GM19193 (cell line): ENCODE measurements around the gene TMEM87B.

Experiments used
- POLR2A ChIP-seq: IDR thresholded peaks from 4 replicates; pipeline ENCODE4 v1.6.1; 2011; ENCODE audit not compliant: insufficient read depth, insufficient read length; ENCODE audit errors: extremely low read depth

TMEM87B gene

GRCh38 chr2:112024896-112025491, 30.1 kb upstream of the TMEM87B start:
- no peak for TF ChIP-seq POLR2A

DNA sequence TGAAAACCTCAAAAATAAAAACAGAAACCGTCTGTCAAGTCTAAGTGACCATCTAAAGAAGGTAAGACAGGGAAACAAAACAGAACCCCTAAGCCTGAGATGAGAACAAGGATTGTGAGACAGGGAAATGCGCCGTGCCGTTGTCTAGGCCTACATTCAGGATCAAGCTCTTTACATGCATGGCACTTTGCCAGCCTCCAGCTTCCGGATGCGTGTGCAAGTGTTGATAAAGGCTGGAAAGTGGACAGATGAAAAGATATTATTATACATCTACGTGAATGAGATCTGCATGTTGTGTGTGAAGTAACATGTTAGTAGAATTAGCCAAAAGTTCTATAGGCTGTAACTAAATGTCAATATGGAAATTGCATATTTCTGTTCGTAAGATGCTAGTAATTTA, 28.6 kb upstream of the TMEM87B start:
- no peak for TF ChIP-seq POLR2A

GRCh38 chr2:112027767-112028166, 27.3 kb upstream of the TMEM87B start:
- no peak for TF ChIP-seq POLR2A

DNA sequence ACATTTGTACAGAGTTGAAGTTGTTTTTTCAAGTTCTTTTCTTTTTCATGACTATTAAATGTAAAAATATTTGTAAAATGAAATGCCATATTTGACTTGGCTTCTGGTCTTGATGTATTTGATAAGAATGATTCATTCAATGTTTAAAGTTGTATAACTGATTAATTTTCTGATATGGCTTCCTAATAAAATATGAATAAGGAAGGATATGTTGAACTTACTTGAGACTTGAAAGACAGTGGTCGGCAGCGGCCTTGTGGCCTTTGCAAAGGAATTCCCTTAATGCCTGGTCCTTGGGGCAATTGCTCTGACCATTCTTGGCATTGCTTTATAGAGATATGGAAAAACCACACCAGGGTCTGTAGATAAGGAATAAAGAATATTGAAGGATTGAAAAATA, 25.9 kb upstream of the TMEM87B start:
- TF ChIP-seq POLR2A = no peak

DNA sequence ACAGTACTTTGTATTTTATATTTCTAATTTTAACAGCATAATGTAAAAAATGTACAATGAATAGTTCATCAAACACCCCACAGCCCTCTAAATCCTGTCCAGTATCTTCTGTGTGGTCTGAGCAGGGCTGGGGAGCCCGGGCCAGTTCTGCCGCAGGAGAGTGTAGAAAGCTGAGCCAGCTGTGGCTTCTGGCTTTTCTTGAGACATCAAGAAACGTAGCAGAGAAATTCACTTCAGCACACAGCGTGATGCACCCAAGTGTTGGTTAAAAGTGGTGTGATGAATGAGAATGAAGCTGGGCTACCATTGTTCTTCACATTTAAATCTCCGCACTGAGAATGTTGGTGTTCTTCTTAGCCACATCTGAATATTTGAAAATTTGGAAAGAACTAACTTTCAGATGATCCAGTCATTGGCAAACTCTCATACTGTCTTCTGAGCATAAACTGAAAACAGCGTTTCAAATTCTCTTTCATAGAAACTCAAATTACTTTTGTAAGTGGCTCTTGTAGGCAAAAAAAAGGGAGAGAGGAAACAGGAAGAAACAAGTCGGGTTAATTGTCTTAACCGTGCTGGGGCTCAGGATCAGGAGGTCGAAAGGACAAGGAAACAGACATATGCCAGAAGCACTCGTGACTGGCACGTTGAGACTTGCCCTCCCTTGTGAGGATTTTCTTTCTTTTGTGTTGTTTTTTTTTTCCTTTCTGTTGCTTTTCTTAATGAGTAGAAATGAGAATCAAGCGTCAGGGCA, 23.4 kb upstream of the TMEM87B start:
- no peak for TF ChIP-seq POLR2A

DNA sequence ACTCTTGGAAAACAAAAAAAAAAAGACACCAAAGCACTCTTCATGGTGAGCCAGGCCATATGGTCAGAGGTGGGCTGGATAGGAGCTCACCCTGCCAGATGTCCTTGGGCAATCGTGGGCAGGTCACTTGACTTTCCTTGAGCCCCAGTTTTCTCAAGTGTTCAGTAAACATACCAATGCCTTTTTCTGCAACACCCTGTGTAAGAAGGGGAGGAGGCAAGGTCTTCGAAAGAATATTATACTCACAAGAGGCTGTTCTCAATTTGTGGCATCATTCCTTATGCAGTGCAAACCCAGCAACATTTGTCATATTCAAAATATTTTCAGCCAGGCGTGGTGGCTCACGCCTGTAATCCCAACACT, 22.9 kb upstream of the TMEM87B start:
- TF ChIP-seq POLR2A = no peak

DNA sequence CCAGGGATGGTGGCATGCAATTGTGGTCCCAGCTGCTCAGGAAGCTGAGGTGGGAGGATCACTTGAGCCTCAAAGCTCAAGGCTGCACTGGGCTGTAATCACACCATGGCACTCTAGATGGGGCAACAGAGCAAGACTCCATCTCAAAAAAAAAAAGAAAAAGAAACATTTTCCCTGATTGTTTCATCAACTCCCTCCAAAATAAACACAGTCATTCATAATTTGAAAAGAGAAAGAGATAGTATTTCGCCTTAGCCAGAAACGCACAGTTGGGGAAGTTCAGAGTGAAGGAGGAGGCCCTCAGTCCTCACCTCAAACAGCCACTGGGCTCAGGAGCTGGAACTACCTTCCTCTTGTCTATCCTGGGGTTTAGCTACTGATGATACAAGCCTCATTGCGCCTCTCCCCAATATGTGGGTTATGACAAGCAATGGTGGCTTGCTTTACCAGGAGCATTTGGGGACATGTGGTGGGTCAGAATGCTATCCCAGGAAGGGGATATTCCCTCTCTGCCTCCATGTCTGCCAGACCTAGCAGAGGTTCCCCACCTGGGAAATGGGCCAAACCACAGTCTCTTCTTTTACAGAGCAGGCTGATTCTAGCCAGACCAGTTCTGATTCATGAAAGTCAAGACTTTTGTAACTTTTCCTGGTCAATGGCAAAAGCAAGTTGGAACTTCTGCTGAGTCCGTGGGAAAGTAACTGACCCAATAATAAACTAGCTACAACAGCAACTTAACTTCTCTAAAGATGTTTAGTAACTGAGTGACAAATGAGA, 22.2 kb upstream of the TMEM87B start:
- no peak for TF ChIP-seq POLR2A

DNA sequence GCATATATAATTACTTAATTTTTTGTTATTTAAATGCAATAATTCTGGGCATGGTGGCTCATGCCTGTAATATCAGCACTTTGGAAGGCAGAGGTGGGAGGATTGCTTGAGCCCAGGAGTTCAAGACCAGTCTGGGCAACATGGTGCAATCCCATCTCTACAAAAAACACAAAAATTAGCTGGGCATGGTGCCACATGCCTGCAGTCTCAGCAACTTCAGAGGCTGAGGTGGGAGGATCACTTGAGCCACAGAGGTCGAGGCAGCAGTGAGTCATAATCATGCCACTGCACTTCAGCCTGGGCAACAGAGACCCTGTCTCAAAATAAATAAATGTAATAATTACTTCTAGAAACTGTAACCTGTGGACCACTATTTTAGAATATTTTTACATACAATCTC, 21.5 kb upstream of the TMEM87B start:
- no peak for TF ChIP-seq POLR2A

DNA sequence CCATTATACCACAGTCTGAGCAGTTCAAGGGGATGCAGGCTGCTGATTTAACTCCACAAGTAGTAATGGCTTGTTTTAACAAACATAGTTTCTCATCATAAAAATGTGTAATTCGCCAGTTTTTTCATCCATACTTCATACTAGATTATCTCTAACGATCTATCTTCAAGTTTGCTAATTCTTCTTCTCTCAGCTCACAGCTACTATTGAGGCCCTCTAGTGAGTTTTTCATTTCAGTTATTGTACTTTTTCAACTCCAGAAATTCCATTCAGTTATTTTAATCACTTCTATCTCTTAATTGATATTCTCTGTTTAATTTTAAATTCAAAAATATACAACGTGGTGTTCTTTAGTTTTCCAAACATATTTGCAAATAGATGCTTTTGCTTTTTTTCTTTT, 20.1 kb upstream of the TMEM87B start:
- no peak for TF ChIP-seq POLR2A

DNA sequence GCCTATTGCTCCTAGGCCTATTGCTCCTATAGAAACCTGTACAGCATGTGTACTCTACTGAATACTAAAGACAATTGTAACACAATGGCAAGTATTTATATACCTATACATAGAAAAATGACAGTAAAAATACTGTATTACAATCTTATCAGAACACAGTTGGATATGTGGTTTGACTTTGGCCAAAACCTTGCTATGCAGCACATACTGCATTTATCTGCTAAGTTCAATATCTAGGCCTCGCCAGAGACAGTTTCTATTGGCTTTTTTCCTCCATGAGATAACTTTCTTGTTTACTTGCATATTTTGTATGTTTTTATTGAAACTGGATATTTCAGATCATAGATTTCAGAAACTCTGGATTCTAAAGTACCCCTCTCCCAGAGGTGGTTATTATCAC, 19.3 kb upstream of the TMEM87B start:
- no peak for TF ChIP-seq POLR2A

DNA sequence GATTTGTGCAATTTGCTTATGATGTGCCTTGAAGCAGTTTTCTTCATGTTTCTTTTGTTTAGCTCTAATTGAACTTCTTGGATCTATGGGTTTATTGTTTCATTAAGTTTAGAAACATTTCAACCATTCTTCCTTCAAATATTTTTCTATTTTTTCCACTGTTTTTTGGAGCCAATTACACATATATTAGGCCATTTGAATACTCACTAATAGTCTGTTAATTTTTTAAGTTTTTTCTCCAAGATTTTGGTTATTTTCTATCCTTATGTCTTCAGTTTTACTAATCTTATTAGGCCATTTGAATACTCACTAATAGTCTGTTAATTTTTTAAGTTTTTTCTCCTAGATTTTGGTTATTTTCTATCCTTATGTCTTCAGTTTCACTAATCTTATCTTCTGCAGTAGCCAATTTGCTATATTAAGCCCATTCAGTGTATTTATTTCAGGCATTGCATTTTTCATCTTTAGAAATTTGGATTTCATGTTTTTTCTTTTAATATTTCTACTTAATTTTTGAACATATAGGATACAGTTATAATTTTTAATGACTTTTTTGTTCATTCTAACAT, 9.5 kb upstream of the TMEM87B start:
- TF ChIP-seq POLR2A = no peak

DNA sequence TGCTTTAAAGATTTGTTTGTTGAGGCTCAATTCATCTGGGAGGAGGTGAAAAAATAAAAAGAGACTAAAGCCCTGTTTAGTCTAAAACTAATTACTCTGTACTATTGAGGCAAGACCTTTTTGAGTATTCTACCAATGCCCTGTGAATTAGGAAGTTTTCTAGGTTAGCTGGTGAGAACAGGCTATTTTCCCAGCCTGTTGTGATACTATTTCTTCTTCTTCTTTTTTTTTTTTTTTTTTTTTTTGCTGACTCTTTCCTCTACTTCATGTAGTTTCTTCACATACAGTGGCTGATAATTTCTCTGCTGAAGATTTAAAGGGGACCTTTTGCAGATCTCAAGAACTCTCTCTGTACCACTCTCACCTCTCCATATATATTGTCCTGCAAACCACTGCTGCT, 8.8 kb upstream of the TMEM87B start:
- no peak for TF ChIP-seq POLR2A

DNA sequence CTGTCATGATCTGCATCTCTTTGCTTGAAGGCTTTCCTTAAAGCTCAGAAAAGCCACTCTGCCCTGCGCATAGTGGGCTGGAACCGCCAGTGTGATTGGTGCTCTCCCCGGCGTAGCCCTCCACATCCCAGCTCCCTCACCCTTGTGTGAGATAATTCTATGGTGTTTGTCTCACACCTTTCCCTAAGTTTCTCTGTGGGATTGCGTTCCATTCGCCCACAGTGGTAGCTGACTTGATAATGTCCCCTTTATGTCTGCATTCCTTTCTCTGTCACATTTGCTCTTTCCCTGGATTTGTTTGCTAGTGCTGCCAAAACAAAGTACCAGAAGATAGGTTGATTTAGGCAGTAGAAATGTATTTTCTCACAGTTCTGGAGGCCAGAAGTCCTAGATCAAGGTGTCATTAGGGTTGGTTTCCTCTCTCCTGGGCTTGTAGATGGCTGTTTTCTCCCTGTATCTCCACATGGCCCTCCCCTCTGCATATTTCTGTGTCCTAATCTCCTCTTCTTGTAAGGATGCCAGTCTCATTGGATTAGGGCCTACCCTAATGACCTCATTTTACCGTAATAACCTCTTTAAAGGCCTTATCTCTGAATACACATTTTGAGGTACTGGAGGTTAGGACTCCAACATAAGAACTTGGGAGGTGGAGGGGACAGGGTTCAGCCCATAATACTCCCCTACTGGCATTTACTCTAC, 7.4 kb upstream of the TMEM87B start:
- TF ChIP-seq POLR2A = no peak

DNA sequence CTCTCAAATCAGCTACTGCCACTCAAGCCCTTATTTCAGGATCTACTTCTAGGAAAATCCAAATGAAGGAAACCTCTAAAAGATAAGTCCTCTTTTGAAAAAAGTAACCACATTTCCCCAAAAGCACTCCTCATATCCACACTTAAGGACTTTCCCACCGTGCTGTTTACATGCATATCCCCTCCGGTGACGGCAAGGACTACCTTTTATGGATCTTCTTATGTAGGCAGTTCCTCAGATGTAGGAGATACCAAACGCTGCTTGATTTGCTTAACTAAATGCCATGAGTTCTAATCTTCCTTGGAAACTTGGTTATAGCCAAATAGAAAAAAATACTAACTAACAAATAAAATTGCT, 6.9 kb upstream of the TMEM87B start:
- TF ChIP-seq POLR2A = no peak

DNA sequence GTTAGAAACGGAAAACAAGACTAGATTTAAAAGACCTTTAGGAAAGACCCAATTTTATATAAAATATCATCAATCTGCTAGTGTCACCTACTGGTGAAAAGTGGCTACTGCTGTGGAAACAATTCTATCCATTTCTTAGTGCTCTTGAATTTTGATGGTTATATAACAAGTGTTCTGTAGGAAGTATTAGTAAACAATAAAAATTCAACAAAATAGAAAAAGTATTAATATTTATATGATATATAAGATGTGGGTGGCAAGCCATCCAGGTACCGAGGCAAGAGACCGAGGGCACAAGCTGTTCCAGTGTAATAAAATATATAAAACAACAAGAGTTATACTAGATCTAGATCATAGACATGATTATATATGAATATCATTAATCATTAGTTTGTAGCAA, 6.2 kb upstream of the TMEM87B start:
- no peak for TF ChIP-seq POLR2A
